ENCODE measurements around the gene AK3.
"Not testable (repeated sequence)": the region's sequence is repeated elsewhere in the genome, so short reads cannot be mapped to it uniquely, and the experiment has no call there.

The AK3 gene

DNA sequence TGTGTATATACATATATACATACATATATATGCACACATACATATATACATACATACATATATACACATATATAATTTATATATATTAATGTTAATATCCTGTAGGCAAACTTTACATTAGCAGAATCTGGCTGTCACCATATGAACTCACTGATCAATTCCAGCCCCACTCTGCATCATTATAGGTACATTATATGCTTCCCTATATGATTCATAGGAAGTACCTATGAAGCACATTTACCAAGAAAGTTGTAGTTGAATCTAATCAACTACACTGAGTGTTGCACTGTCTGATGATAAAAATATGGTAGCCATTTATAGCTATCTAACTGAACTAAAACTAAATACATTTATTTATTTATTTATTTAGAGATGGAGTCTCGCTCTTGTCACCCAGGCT lies 69.3 kb downstream of the AK3 start:
- H3K4me1 Mint-ChIP-seq, result peaks cover 26% of the 10 kb centered on the region
- H3K9me3 Mint-ChIP-seq, result no peaks in the 10 kb centered on the region
- H3K4me3 Mint-ChIP-seq, result no peak overlapping the region
- ATAC-seq (peak; percentile 73), DNase-seq (ENCODE audit: low spot score in 2 of 2) (no peak)
- H3K36me3 Mint-ChIP-seq, result no peaks in the 10 kb centered on the region
- H3K27ac Mint-ChIP-seq, result no peak overlapping the region

DNA sequence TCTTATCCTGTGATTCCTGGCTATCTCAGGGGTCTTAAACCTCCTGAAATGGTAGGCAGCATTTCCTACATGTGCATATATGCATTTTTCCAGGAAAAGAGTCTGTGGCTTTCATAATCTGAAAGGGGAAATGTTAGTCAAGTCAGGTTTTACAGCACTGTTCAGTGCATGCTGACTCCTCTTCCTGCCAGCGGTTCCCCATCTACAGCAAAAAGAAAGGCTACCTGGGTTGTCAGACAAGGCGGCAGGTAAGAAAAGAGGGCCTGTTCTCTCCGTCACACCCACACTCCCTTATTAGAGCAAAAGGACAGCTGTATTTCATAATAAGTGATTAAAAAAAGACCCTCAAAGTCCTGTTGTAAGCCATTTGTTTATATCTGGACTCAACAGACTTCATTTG lies 70.4 kb downstream of the AK3 start:
- Mint-ChIP-seq H3K36me3 (no peaks in the 10 kb centered on the region), H3K4me1 (peaks cover 38% of the 10 kb centered on the region), H3K27ac (peak overlapping the region; percentile 23), H3K4me3 (no peak overlapping the region), H3K9me3 (no peaks in the 10 kb centered on the region)
- DNase-seq (ENCODE audit: low spot score in 2 of 2), result no peak
- no peak for ATAC-seq

DNA sequence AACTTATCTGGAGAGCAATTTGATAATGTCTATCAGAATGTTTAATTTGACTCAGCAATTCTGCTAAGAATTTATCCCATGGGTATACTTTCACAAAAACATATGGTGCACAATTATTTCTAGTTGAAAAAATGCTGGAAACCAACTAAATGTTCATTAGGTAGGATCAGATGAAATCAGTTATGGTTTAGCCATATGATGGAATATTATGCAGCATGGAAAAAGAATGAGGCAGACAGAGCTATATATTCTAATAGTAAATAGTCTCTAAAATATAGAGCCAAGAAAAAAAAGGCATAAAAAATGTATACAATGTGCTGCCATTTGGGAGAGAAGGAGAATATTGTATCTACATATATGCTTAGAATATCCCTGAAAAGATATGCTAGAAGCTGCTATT lies 71.1 kb downstream of the AK3 start:
- H3K27ac Mint-ChIP-seq, result peak overlapping the region; percentile 23
- H3K4me3 Mint-ChIP-seq, result no peak overlapping the region
- ATAC-seq, result no peak
- peaks cover 45% of the 10 kb centered on the region for H3K4me1 Mint-ChIP-seq
- H3K36me3 Mint-ChIP-seq, result no peaks in the 10 kb centered on the region
- no peaks in the 10 kb centered on the region for H3K9me3 Mint-ChIP-seq
- DNase-seq (ENCODE audit: low spot score in 2 of 2), result no peak

DNA sequence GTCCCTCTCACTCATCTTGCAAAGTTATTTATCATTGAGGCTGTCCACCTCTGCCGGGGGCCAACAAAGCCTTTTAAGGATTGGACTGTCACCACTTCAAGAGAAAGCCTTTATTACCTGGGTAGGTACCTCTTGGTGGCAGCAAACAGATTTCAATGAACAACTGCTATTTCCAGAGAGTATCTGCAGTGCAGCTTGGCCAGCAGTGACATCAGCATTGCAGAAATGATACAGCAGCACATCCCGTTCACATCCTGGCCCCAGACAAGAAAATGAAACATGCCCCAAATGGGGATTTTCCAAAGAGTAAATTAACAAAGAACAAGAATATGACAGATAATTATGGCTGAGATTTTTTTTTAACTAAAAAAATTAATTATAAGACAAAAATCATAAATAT lies 72.4 kb downstream of the AK3 start:
- Mint-ChIP-seq H3K4me3 (no peak overlapping the region), H3K27ac (no peak overlapping the region), H3K4me1 (peaks cover 57% of the 10 kb centered on the region), H3K9me3 (no peaks in the 10 kb centered on the region), H3K36me3 (no peaks in the 10 kb centered on the region)
- ATAC-seq (no peak), DNase-seq (ENCODE audit: low spot score in 2 of 2) (no peak)

DNA sequence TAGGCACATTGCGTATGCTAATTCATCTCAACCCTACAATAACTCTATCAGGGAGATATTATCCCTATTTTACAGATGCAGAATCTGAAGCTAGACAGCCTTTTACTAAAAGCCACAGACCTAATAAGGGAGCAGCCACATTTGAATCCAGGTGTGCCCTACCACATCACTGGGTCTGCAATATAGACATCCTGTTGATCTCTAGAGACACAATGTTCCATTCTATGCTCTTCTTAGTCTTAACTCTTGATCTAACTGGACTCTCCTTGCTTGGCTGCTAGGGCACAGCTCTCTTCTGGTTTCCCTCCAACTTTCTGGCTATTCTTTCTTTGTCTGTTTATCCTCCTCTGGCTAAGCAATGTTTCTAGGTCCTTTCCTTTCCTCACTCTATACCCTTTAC lies 73.3 kb downstream of the AK3 start:
- no peak for ATAC-seq
- no peak overlapping the region for H3K27ac Mint-ChIP-seq
- DNase-seq (ENCODE audit: low spot score in 2 of 2), result no peak
- H3K36me3 Mint-ChIP-seq, result no peaks in the 10 kb centered on the region
- peaks cover 65% of the 10 kb centered on the region for H3K4me1 Mint-ChIP-seq
- H3K9me3 Mint-ChIP-seq, result no peaks in the 10 kb centered on the region
- no peak overlapping the region for H3K4me3 Mint-ChIP-seq

DNA sequence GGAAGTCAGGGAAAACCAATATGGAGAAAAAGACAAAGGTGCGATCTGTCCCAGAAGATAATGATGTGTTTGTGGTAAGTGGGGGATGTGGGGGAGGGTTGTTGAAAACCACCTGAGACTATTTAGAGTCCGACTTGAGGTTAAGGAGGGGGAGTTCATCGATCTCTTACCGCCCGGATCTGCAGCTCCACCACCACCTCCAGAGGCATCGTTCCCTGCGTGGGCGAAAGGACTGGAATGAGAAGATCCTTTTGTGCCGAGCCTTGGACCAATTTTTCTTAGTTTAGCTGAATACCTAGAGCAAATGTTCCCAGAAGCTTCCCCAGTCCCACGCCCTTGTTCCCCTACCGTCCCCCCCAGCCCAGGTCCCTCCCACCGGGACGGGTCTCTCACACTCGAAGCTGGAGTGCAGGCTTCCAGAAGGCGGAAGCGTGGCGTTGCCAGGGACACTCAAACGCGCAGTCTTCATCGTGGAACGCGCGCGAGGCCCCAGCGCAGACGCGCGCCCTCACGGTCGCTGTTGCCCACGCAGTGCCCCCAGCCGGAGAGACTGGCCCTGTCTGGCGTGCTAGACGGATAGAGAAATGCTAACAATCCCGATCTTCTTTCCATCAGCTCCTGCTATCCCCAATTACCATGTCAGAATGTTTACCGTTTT lies 74.8 kb downstream of the AK3 start, which contains the start of gene SPATA6L:
Gene SPATA6L, minus strand, starts transcription at position 439 of the 658 bp plus-strand sequence. Its CDS starts 230 bp downstream, at position 209.
- no peaks in the 10 kb centered on the region for H3K9me3 Mint-ChIP-seq
- H3K36me3 Mint-ChIP-seq, result peaks cover 6% of the 10 kb centered on the region
- ATAC-seq (peak; percentile 63), DNase-seq (ENCODE audit: low spot score in 2 of 2) (peak; percentile 17 to 59)
- H3K27ac Mint-ChIP-seq, result peak within 1 kb of the TSS; percentile 74
- peak within 1 kb of the TSS; percentile 81 for H3K4me3 Mint-ChIP-seq
- peaks cover 80% of the 10 kb centered on the region for H3K4me1 Mint-ChIP-seq

DNA sequence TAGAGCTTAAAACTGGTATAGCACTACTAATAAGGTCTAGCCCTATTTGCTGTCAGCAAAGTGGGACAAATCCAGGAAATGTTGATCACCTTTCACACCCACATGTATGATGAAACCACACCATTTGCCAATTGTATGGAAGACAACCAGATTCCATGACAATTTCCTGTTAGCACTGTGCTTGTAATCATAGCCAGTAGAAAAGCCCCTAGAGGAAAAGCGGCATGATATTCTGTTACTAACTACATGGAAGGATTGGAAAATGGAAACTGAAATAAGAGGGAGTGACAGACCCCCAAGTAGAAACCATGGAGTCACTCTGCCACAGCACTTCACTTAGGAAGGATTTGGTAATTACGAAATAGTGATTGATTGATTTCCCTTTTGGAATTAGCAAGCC lies 75.6 kb downstream of the AK3 start:
- H3K4me3 Mint-ChIP-seq, result peak overlapping the region; percentile 81

DNA sequence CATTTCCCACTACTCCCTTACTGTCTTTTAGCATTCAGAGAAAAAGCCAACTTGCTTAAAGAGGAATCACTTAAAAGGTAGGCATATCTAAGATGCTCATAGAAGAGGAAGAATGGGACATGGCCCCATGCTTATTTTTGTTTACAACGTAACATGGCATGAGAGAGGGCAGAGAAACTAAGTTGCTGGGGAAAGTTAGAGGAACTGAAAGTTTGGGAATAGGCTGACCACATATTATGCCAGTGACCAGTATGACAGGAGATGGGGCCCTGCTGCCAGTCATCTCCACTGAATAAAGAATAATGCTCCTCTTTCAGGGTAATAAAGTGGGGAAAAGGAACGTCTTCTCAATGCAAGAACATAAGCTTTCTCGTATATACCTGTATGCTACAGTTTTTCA lies 77.0 kb downstream of the AK3 start:
- peaks cover 6% of the 10 kb centered on the region for H3K36me3 Mint-ChIP-seq
- no peaks in the 10 kb centered on the region for H3K9me3 Mint-ChIP-seq
- peaks cover 69% of the 10 kb centered on the region for H3K4me1 Mint-ChIP-seq
- ATAC-seq (no peak), DNase-seq (ENCODE audit: low spot score in 2 of 2) (no peak)
- H3K4me3 Mint-ChIP-seq, result peak overlapping the region; percentile 94
- H3K27ac Mint-ChIP-seq, result no peak overlapping the region

More for the DNA sequence above, 75.6 kb downstream of the AK3 start:
- H3K4me1 Mint-ChIP-seq, result peaks cover 73% of the 10 kb centered on the region
- peaks cover 6% of the 10 kb centered on the region for H3K36me3 Mint-ChIP-seq
- no peak for DNase-seq (ENCODE audit: low spot score in 2 of 2)
- ATAC-seq, result no peak
- no peaks in the 10 kb centered on the region for H3K9me3 Mint-ChIP-seq
- H3K27ac Mint-ChIP-seq, result no peak overlapping the region

DNA sequence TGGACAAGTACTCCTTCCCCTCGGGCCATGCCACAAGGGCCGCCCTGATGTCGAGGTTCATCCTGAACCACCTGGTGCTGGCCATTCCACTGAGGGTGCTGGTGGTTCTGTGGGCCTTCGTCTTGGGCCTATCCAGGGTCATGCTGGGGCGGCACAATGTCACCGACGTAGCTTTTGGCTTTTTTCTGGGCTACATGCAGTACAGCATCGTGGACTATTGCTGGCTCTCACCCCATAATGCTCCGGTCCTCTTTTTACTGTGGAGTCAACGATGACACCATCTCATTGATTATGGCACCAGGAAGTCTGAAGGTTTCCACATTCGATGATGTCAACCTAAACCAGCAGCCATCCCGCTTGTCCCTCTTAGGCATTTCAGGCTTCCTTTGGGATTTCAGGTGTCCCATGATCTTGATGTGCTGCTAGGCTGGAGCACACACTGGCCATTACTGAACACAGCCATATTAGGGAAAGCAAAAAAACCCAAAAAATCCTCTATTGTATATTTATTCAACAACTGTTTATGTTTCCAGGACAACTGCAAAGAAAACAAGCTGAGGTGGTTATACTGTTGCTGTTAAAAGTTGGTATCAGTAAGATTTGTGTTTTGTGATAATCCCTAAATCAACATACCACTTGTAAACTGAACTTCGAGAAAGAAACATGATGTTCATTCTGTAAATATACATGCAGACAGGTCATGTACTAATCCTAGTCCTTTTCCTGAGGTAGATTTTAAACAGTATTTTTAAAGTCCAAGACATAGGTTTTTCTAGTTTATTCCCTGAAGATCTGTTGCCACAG lies 77.8 kb downstream of the AK3 start:
- Mint-ChIP-seq H3K9me3 (no peaks in the 10 kb centered on the region), H3K4me1 (peaks cover 69% of the 10 kb centered on the region), H3K36me3 (peaks cover 6% of the 10 kb centered on the region), H3K27ac (peak overlapping the region; percentile 96), H3K4me3 (peak overlapping the region; percentile 94)
- DNase-seq (ENCODE audit: low spot score in 2 of 2) (no peak), ATAC-seq (no peak)

DNA sequence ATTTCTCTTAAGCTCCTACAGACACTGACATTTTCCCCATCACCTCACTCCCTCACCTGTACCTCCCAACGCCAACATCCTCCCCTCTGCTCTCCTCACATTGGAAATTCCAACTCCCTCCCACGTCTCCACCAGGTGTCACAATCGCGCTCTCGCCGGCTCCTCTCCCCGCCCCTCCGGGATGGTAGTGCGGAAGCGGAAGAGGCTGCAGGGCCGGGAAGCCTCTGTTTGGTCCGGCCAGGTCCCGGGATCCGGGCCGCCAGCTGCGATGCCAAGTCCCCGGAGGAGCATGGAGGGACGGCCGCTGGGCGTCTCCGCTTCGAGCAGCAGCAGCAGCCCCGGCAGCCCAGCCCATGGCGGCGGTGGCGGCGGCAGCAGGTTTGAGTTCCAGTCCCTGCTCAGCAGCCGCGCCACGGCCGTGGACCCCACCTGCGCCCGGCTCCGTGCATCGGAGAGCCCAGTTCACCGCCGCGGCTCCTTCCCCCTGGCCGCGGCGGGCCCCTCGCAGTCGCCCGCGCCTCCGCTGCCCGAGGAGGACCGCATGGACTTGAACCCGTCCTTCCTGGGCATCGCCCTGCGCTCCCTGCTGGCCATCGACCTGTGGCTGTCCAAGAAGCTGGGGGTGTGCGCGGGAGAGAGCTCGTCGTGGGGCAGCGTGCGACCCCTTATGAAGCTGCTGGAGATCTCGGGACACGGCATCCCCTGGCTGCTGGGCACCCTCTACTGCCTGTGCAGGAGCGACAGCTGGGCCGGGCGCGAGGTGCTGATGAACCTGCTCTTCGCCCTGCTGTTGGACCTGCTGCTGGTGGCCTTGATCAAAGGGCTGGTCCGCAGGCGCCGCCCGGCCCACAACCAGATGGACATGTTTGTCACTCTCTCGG lies 78.7 kb downstream of the AK3 start, which contains the start of gene PLPP6:
Gene PLPP6, plus strand, starts transcription at position 187 of the 881 bp plus-strand sequence. Its CDS starts 82 bp downstream, at position 269.
- Mint-ChIP-seq H3K36me3 (peaks cover 6% of the 10 kb centered on the region), H3K4me1 (peaks cover 62% of the 10 kb centered on the region), H3K4me3 (peak within 1 kb of the TSS; percentile 94), H3K27ac (peak within 1 kb of the TSS; percentile 96), H3K9me3 (no peaks in the 10 kb centered on the region)
- DNase-seq (ENCODE audit: low spot score in 2 of 2) (peak; percentile 45 to 86), ATAC-seq (peak; percentile 81)

DNA sequence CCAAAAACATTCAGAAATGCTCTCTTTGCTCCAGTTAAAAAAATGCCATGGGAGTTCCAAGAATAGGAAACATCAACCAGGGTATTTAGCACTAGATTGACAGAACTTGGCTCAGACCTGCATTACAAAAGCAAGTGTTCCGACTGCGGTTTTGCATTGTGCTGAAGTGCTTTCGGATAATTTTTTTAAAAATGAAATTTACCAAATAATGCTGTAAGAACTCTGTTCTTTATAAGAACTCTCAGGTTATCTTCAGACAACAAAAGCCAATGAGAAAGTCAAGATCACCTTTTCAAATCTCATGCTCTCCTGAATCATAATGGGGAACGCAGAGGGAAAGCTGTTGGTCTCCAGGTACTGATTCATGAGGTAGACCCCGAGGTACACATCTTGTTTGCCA lies 79.4 kb downstream of the AK3 start:
- H3K4me1 Mint-ChIP-seq, result peaks cover 55% of the 10 kb centered on the region
- no peaks in the 10 kb centered on the region for H3K9me3 Mint-ChIP-seq
- H3K27ac Mint-ChIP-seq, result peak overlapping the region; percentile 96
- H3K36me3 Mint-ChIP-seq, result peaks cover 6% of the 10 kb centered on the region
- H3K4me3 Mint-ChIP-seq, result peak overlapping the region; percentile 94
- ATAC-seq (no peak), DNase-seq (ENCODE audit: low spot score in 2 of 2) (no peak)

DNA sequence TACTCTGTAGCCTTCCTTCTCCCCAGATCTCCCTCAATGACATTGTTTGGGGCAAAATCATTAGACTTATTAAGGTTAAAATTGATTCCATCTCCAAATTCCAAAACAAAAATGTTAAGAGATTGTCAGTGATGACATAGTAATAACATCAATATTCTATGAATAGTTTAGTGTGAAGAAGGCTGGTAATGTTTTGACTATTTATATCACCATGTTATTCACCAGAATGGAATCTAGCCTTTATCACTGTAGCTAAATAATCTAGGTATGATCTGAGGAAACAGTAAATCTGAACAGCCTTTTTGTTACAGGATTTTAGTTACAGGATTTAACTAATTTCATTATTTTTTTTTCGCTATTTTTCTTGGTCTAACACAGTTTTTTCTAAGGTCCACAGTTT lies 79.8 kb downstream of the AK3 start:
- ATAC-seq (peak; percentile 48), DNase-seq (ENCODE audit: low spot score in 2 of 2) (no peak)
- Mint-ChIP-seq H3K4me1 (peaks cover 50% of the 10 kb centered on the region), H3K4me3 (peak overlapping the region; percentile 94), H3K36me3 (peaks cover 6% of the 10 kb centered on the region), H3K27ac (peak overlapping the region; percentile 96), H3K9me3 (no peaks in the 10 kb centered on the region)

DNA sequence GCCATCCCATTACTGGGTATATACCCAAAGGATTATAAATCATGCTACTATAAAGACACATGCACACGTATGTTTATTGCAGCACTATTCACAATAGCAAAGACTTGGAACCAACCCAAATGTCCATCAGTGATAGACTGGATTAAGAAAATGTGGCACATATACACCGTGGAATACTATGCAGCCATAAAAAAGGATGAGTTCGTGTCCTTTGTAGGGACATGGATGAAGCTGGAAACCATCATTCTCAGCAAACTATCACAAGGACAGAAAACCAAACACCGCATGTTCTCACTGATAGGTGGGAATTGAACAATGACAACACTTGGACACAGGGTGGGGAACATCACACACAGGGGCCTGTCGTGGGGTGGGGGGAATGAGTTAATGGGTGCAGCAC lies 80.3 kb downstream of the AK3 start:
- H3K4me1 Mint-ChIP-seq, result peaks cover 45% of the 10 kb centered on the region
- not testable (repeated sequence) for H3K36me3 Mint-ChIP-seq

More for the DNA sequence above, 80.3 kb downstream of the AK3 start:
- ATAC-seq; DNase-seq (ENCODE audit: low spot score in 2 of 2); H3K27ac Mint-ChIP-seq; H3K4me3 Mint-ChIP-seq; H3K9me3 Mint-ChIP-seq: not testable (repeated sequence)
